Heart right ventricle (tissue), 16 donors: Measurements from ENCODE around the gene ST7. TPM values are rescaled to one million over a fixed set of nuclear protein-coding genes. Genes with fewer than 3 reads are reported as not detected.

Source experiments
- ATAC-seq, 8 donors: fragments of 200-7000 bp; cut with Tn5 transposase; one replicate each; pipeline ENCODE4 v1.9.1; 2020; ENCODE audit warnings: mild to moderate bottlenecking in 8 of 8, moderate library complexity in 8 of 8, moderate number of reproducible peaks in 1 of 8
- DNase-seq, 2 donors: peaks; one replicate each; pipeline ENCODE4 v3.0.0-alpha.2; 2020
- H3K27ac ChIP-seq, 10 donors: fragments of 200-600 bp; sonication (generic) in 2 of 10; one replicate each; pipeline versions ENCODE4 v1.5.0 to v1.8.0; 2020 to 2022; ENCODE audit warnings: mild to moderate bottlenecking in 3 of 10
- H3K27me3 ChIP-seq, 7 donors: fragments of 200-600 bp; one replicate each; pipeline ENCODE4 v1.8.0; 2021 to 2022; ENCODE audit warnings: mild to moderate bottlenecking in 2 of 7
- H3K36me3 ChIP-seq, 9 donors: fragments of 200-600 bp; sonication (generic) in 1 of 9; one replicate each; pipeline versions ENCODE4 v1.5.0 to v1.8.0; 2020 to 2022; ENCODE audit warnings: mild to moderate bottlenecking in 2 of 9
- H3K4me1 ChIP-seq, 9 donors: fragments of 200-600 bp; sonication (generic) in 1 of 9; one replicate each; pipeline versions ENCODE4 v1.5.0 to v1.8.0; 2020 to 2022; ENCODE audit warnings: mild to moderate bottlenecking in 4 of 9
- H3K4me3 ChIP-seq, 10 donors: fragments of 200-600 bp; sonication (generic) in 2 of 10; one replicate each; pipeline versions ENCODE4 v1.5.0 to v1.8.0; 2020 to 2022; ENCODE audit warnings: mild to moderate bottlenecking in 7 of 10, moderate library complexity in 2 of 10
- H3K9me3 ChIP-seq, 11 donors: fragments of 200-600 bp in 10 of 11; sonication (generic) in 2 of 11; one replicate each; pipeline versions ENCODE4 v1.5.0 to v1.8.0; 2013 to 2022; ENCODE audit warnings: mild to moderate bottlenecking in 2 of 11, control low read depth in 1 of 11, moderate library complexity in 1 of 11
- CTCF ChIP-seq, 9 donors: fragments of 200-600 bp; sonication (generic) in 2 of 9; IDR thresholded peaks; one replicate each; pipeline versions ENCODE4 v1.5.0 to v1.8.0; 2021 to 2022; ENCODE audit warnings: antibody characterized with exemption in 9 of 9, mild to moderate bottlenecking in 5 of 9, moderate library complexity in 1 of 9
- WGBS, 2 donors: extraction: QIAGEN DNeasy Blood & Tissue Kit; methylation state at CpG; one replicate each; pipeline ENCODE4 v1.1.7; 2013; ENCODE audit warnings: inconsistent platforms in 1 of 2; 5-methylcytosine and 5-hydroxymethylcytosine counted together
- intact Hi-C, 10 donors: fragments of 100-400 bp; cut with DNase I; formaldehyde crosslinking; loops; one replicate each; pipeline versions ENCODE4 v1.11.1 to v1.14.2; 2022
- polyA plus RNA-seq, 2 donors: library from polyadenylated mRNA; stranded (reverse); fragments of 200-250 nt; gene quantifications; one replicate each; pipeline ENCODE4 v1.2.3, GENCODE V29; 2013
- total RNA-seq, 10 donors: library from RNA; stranded (reverse); fragmentation: NEBNext Ultra II Directional in 3 of 10; extraction: Animal tissue kit (Norgen Biotek cat#: 25700) in 3 of 10; gene quantifications; one replicate each; pipeline versions ENCODE4 v1.2.1 to v1.2.4, GENCODE V29; 2021 to 2023
- donor health status: Arrhythmogenic right ventricular cardiomyopathy.
- donor health status: ischemic (EF 13 %, LVEDD 7.1; RV severe dilation, severe dysfunction).
- donor health status: healthy with polysubstance abuse.
- donor health status: DM: no; HTN: yes; CAD: no.
- donor health status: DM: no; HTN: no; CAD: no.
- donor health status: ischemic (EF 25% LVEDD 6.9; RV normal size, moderate dysfunction).
- donor health status: ischemic (EF 25% LVEDD 5.7; RV mildly dilated, moderate dysfunction).
- donor health status: healthy.
- donor health status: DM: yes; HTN: yes; CAD: no.
- donor health status: Ischemic cardiomyopathy.
- donor health status: ischemic (EF 35%, LVEDD 5.7; RV mildly dilated, moderate dysfunction).
- donor health status: nonischemic (EF 11% LVEDD 7.7; RV severe dilation, severe dysfunction).
- donor health status: DM: yes; HTN: yes; CAD: no.
- donor health status: PGD.
- donor health status: ischemic (EF 29% LVEDD 5.4; RV normal size, mild dysfunction).
- donor health status: nonischemic (EF 23%, LVEDD 6.1; RV moderate dilation, normal function).

Gene ST7
- total and polyA plus RNA-seq, 12 donors: 20.1 to 40.2 (median 23.4) TPM

- Histone ChIP-seq H3K27ac (peak overlapping the region in 7 of 10 donors; percentile 8 to 80 (median 32)), H3K4me3 (no peak overlapping the region), H3K27me3 (no peaks in the 10 kb centered on the region), H3K36me3 (no peaks in the 10 kb centered on the region), H3K4me1 (peaks cover under 1 to 56% (median 28%) of the 10 kb centered on the region in 9 donors), H3K9me3 (no peaks in the 10 kb centered on the region)
- 22% methylated on average over 5 of the region's 5 CpGs for WGBS, 2 donors
- intact Hi-C loops: no loop called here
- ATAC-seq: peak; percentile 52 to 78 (median 66)
- DNase-seq: peak; percentile 29 to 40
- TF ChIP-seq CTCF (IDR thresholded peaks at IDR 0.05): peak in 3 of 9 donors; percentile 44 to 49 (median 45)
Measured at GRCh38 chr7:117157241-117158209, 204.2 kb downstream of the ST7 start.

GRCh38 chr7:117158941-117159697, 205.8 kb downstream of the ST7 start:
- no peak for TF ChIP-seq CTCF (IDR thresholded peaks at IDR 0.05)
- H3K36me3 ChIP-seq: no peaks in the 10 kb centered on the region
- WGBS, 2 donors: 78 to 86% methylated on average over 4 of the region's 4 CpGs
- H3K9me3 ChIP-seq: no peaks in the 10 kb centered on the region
- DNase-seq: no peak
- peaks cover 0 to 52% (median 31%) of the 10 kb centered on the region in 9 donors for H3K4me1 ChIP-seq
- no peak overlapping the region for H3K4me3 ChIP-seq
- intact Hi-C loops: no loop called here
- no peaks in the 10 kb centered on the region for H3K27me3 ChIP-seq
- ATAC-seq: no peak
- peak overlapping the region in 3 of 10 donors; percentile 34 to 80 (median 41) for H3K27ac ChIP-seq

- TF ChIP-seq CTCF (IDR thresholded peaks at IDR 0.05): no peak
- no peak overlapping the region for H3K4me3 ChIP-seq
- H3K27me3 ChIP-seq: no peaks in the 10 kb centered on the region
- no peaks in the 10 kb centered on the region for H3K36me3 ChIP-seq
- ATAC-seq (no peak), DNase-seq (no peak)
- intact Hi-C loops: no loop called here
- no peak overlapping the region for H3K27ac ChIP-seq
- no peaks in the 10 kb centered on the region for H3K9me3 ChIP-seq
- H3K4me1 ChIP-seq: peaks cover 0 to 26% (median 15%) of the 10 kb centered on the region in 9 donors
- 87 to 92% methylated on average over 2 of the region's 2 CpGs for WGBS, 2 donors
Measured at GRCh38 chr7:117163101-117163500, 209.8 kb downstream of the ST7 start.

GRCh38 chr7:117164620-117165019, 211.3 kb downstream of the ST7 start:
- no peaks in the 10 kb centered on the region for H3K9me3 ChIP-seq
- intact Hi-C loops: no loop called here
- DNase-seq (no peak), ATAC-seq (peak in 1 of 8 donors; percentile 22)
- H3K4me1 ChIP-seq: peaks cover 0 to 13% (median 6%) of the 10 kb centered on the region in 9 donors
- TF ChIP-seq CTCF (IDR thresholded peaks at IDR 0.05): no peak
- H3K4me3 ChIP-seq: no peak overlapping the region
- H3K27ac ChIP-seq: no peak overlapping the region
- no peaks in the 10 kb centered on the region for H3K27me3 ChIP-seq
- WGBS, 2 donors: 68 to 80% methylated on average over 2 of the region's 2 CpGs
- no peaks in the 10 kb centered on the region for H3K36me3 ChIP-seq
